ENCODE measurements around the gene HEY2. TPM values are rescaled to one million over a fixed set of nuclear protein-coding genes. Genes with fewer than 3 reads are reported as not detected.
"Not testable (repeated sequence)": the region's sequence is repeated elsewhere in the genome, so short reads cannot be mapped to it uniquely, and the experiment has no call there.

HEY2 gene
- total RNA-seq: 10 to 100 TPM in 1 of 2 donors, 1 to 10 TPM in 1; 9.2 to 11.3 TPM
- long read RNA-seq, donor 1, partial matches to known transcripts: 0 of 4 reads
- long read RNA-seq, donor 1, other reads (novel, unspliced or antisense): 2 of 4 reads
- long read RNA-seq, donor 2, transcript HEY2-201 (5 exons, 2,678 nt): major isoform, 19 of 38 reads
- long read RNA-seq, donor 2, partial matches to known transcripts: 18 of 38 reads
- long read RNA-seq, donor 2, other reads (novel, unspliced or antisense): 1 of 38 reads

GRCh38 chr6:125749173-125749864 is at the start of gene HEY2:
HEY2 (plus strand) TSS chr6:125749632; CDS start chr6:125749777, 145 bp downstream.
- peak; percentile 97 for DNase-seq (ENCODE audit: low spot score)
- intact Hi-C loops (cut with DNase I): no loop called here

- DNase-seq (ENCODE audit: low spot score): no peak
- intact Hi-C loops (cut with DNase I): no loop called here
Observed at GRCh38 chr6:125700581-125701353, 48.7 kb upstream of the HEY2 start.

GRCh38 chr6:125701354-125701668 is 48.1 kb upstream of the HEY2 start:
- intact Hi-C loops (cut with DNase I): no loop called here
- no peak for DNase-seq (ENCODE audit: low spot score)

- DNase-seq (ENCODE audit: low spot score); intact Hi-C loops (cut with DNase I): not testable (repeated sequence)
Observed at GRCh38 chr6:125703882-125704281, 45.5 kb upstream of the HEY2 start.

- intact Hi-C loops (cut with DNase I): no loop called here
- no peak for DNase-seq (ENCODE audit: low spot score)
Observed at GRCh38 chr6:125707615-125708243, 41.7 kb upstream of the HEY2 start.

- DNase-seq (ENCODE audit: low spot score): no peak
- intact Hi-C loops (cut with DNase I): no loop called here
Observed at GRCh38 chr6:125711013-125711675, 38.3 kb upstream of the HEY2 start.

- intact Hi-C loops (cut with DNase I): no loop called here
Observed at GRCh38 chr6:125714441-125715090, 34.9 kb upstream of the HEY2 start.

GRCh38 chr6:125717120-125717731 is 32.2 kb upstream of the HEY2 start:
- intact Hi-C loops (cut with DNase I): no loop called here
- no peak for DNase-seq (ENCODE audit: low spot score)

More at GRCh38 chr6:125714441-125715090, 34.9 kb upstream of the HEY2 start:
- no peak for DNase-seq (ENCODE audit: low spot score)

GRCh38 chr6:125718109-125718508 is 31.3 kb upstream of the HEY2 start:
- DNase-seq (ENCODE audit: low spot score): no peak
- intact Hi-C loops (cut with DNase I): no loop called here

GRCh38 chr6:125722886-125723285 is 26.5 kb upstream of the HEY2 start:
- intact Hi-C loops (cut with DNase I): no loop called here
- DNase-seq (ENCODE audit: low spot score): no peak

- no peak for DNase-seq (ENCODE audit: low spot score)
- intact Hi-C loops (cut with DNase I): no loop called here
Observed at GRCh38 chr6:125727216-125727615, 22.2 kb upstream of the HEY2 start.

- peak; percentile 61 for DNase-seq (ENCODE audit: low spot score)
- intact Hi-C loops (cut with DNase I): no loop called here
Observed at GRCh38 chr6:125728739-125729138, 20.7 kb upstream of the HEY2 start.

GRCh38 chr6:125729983-125730382 is 19.4 kb upstream of the HEY2 start:
- no peak for DNase-seq (ENCODE audit: low spot score)
- intact Hi-C loops (cut with DNase I): no loop called here

- DNase-seq (ENCODE audit: low spot score): no peak
- intact Hi-C loops (cut with DNase I): no loop called here
Observed at GRCh38 chr6:125732398-125732797, 17.0 kb upstream of the HEY2 start.

- intact Hi-C loops (cut with DNase I): no loop called here
- no peak for DNase-seq (ENCODE audit: low spot score)
Observed at GRCh38 chr6:125733516-125734300, 15.7 kb upstream of the HEY2 start.

- no peak for DNase-seq (ENCODE audit: low spot score)
- intact Hi-C loops (cut with DNase I): no loop called here
Observed at GRCh38 chr6:125738276-125738675, 11.2 kb upstream of the HEY2 start.

- DNase-seq (ENCODE audit: low spot score): no peak
- intact Hi-C loops (cut with DNase I): no loop called here
Observed at GRCh38 chr6:125739364-125739763, 10.1 kb upstream of the HEY2 start.

- intact Hi-C loops (cut with DNase I): no loop called here
- no peak for DNase-seq (ENCODE audit: low spot score)
Observed at GRCh38 chr6:125741336-125741735, 8.1 kb upstream of the HEY2 start.

All from posterior vena cava (tissue), 2 donors.